Lower leg skin (tissue), 3 donors: ENCODE results near the gene PSMG2.

Experiments used
- POLR2A ChIP-seq, 2 donors: fragments of 450-650 bp; IDR thresholded peaks; one replicate each; pipeline ENCODE4 v1.6.1; 2016 to 2017; ENCODE audit warnings: antibody characterized with exemption in 2 of 2, mild to moderate bottlenecking in 1 of 2, moderate library complexity in 1 of 2
- TF ChIP-seq, protein P1 (sequence below), 3 donors: fragments of 450-650 bp; IDR thresholded peaks; one replicate each; pipeline ENCODE4 v1.5.1; 2016; ENCODE audit warnings: antibody characterized with exemption in 3 of 3, mild to moderate bottlenecking in 3 of 3, moderate library complexity in 2 of 3

DNA sequence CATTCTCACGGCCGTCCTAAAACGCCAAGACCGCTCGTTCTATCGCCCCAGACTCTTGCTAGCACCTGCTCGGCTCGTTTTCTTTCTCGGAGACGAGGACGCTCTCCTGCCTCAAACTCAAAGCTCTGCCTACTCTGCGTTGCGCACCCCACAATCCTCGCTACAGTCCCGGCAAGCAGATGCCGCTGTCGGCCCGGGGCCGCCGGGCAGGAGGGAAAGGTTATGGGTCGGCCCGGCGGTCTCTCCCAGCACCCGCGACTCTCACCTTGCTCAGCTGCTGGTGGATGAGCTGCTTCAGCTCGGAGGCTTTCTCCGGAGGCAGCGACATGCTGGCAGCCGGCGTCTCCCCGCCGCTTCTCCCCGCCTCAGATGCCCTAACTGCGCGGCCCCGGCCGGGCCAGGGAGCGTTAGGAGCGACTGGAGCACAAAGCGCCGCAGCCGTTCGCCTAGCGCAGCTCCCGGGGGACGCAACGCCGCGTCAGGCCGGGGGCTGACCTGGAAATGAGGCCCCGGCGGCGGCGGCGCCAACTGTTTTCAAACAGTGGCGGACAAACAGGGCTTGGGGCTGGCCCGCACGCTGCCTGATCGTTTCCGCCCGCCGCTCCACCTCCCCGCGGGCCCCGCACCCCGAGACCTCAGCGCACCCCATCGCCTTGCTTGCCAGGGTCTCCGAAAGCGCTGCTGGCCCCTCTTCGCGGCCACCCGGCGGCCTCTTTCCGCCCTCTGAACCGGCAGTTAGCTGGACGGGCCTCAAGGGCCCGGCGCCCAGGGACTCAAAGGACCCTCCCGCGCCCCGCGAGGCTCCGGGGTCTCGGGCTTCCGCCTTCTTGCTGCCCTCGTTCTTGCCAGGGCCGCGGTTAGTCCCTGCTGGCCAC, at the start of gene PSMG2, which contains the start of gene CEP76:
- TF ChIP-seq POLR2A (IDR thresholded peaks at IDR 0.05) = no peak
- TF ChIP-seq, protein P1, sequence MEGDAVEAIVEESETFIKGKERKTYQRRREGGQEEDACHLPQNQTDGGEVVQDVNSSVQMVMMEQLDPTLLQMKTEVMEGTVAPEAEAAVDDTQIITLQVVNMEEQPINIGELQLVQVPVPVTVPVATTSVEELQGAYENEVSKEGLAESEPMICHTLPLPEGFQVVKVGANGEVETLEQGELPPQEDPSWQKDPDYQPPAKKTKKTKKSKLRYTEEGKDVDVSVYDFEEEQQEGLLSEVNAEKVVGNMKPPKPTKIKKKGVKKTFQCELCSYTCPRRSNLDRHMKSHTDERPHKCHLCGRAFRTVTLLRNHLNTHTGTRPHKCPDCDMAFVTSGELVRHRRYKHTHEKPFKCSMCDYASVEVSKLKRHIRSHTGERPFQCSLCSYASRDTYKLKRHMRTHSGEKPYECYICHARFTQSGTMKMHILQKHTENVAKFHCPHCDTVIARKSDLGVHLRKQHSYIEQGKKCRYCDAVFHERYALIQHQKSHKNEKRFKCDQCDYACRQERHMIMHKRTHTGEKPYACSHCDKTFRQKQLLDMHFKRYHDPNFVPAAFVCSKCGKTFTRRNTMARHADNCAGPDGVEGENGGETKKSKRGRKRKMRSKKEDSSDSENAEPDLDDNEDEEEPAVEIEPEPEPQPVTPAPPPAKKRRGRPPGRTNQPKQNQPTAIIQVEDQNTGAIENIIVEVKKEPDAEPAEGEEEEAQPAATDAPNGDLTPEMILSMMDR (IDR thresholded peaks at IDR 0.05) = no peak
